Aorta (tissue), 4 donors: ENCODE data around the gene KRT15. TPM values are rescaled to one million over a fixed set of nuclear protein-coding genes. Genes with fewer than 3 reads are reported as not detected.

ENCODE experiments used
- microRNA-seq, 2 donors: library from miRNA; unstranded; fragments of <30 nt; microRNA quantifications; one replicate each; pipeline ENCODE4 v1.2.0, GENCODE V29; 2020
- polyA plus RNA-seq, 2 donors: library from polyadenylated mRNA; stranded (reverse); fragments of 200-250 nt; gene quantifications; one replicate each; pipeline ENCODE4 v1.2.3, GENCODE V29; 2013
- total RNA-seq, 2 donors: library from RNA; stranded (reverse); fragmentation: NEBNext Ultra II Directional; extraction: Animal tissue kit (Norgen Biotek cat#: 25700); gene quantifications; one replicate each; pipeline ENCODE4 v1.2.1, GENCODE V29; 2021
- donor health status: healthy with polysubstance abuse.
- donor health status: Bipolar disorder and iron deficiency.
- donor health status: DM: no; HTN: no; CAD: no.
- donor health status: DM: yes; HTN: yes; CAD: no.

The KRT15 gene
- total and polyA plus RNA-seq, 4 donors: 0.56 to 1.9 TPM; not detected in 2

Small RNAs within 50 kb of the gene (microRNA-seq; reads per million reads assigned to microRNA genes)
- gene MIR6510: 0 reads per million in 2 donors

Other genes starting within 250 kb of the KRT15 start
- gene KRTAP9-7, start 243.2 kb downstream of the KRT15 start, total RNA-seq: not detected
- gene KRTAP9-7, start 243.2 kb downstream of the KRT15 start, polyA plus RNA-seq: not detected
- not detected for gene KRTAP29-1, start 216.0 kb downstream of the KRT15 start, total RNA-seq
- not detected for gene KRTAP29-1, start 216.0 kb downstream of the KRT15 start, polyA plus RNA-seq
- not detected for gene KRTAP16-1, start 209.6 kb downstream of the KRT15 start, total RNA-seq
- not detected for gene KRTAP16-1, start 209.6 kb downstream of the KRT15 start, polyA plus RNA-seq
- not detected for gene KRTAP17-1, start 203.2 kb downstream of the KRT15 start, total RNA-seq
- gene KRTAP17-1, start 203.2 kb downstream of the KRT15 start, polyA plus RNA-seq: not detected
- not detected for gene KRT33A, start 168.1 kb downstream of the KRT15 start, total RNA-seq
- not detected for gene KRT33A, start 168.1 kb downstream of the KRT15 start, polyA plus RNA-seq
- not detected for gene KRT33B, start 149.1 kb downstream of the KRT15 start, total RNA-seq
- not detected for gene KRT33B, start 149.1 kb downstream of the KRT15 start, polyA plus RNA-seq
- gene KRT34, start 136.6 kb downstream of the KRT15 start, total RNA-seq: not detected
- not detected for gene KRT34, start 136.6 kb downstream of the KRT15 start, polyA plus RNA-seq
- gene KRT31, start 121.3 kb downstream of the KRT15 start, total RNA-seq: not detected
- not detected for gene KRT31, start 121.3 kb downstream of the KRT15 start, polyA plus RNA-seq
- gene KRT37, start 94.3 kb downstream of the KRT15 start, total RNA-seq: not detected
- not detected for gene KRT37, start 94.3 kb downstream of the KRT15 start, polyA plus RNA-seq
- gene KRT38, start 77.9 kb downstream of the KRT15 start, total RNA-seq: not detected
- not detected for gene KRT38, start 77.9 kb downstream of the KRT15 start, polyA plus RNA-seq
- not detected for gene KRT32, start 51.5 kb downstream of the KRT15 start, total RNA-seq
- not detected for gene KRT32, start 51.5 kb downstream of the KRT15 start, polyA plus RNA-seq
- gene KRT35, start 37.7 kb downstream of the KRT15 start, total RNA-seq: not detected
- not detected for gene KRT35, start 37.7 kb downstream of the KRT15 start, polyA plus RNA-seq
- not detected for gene KRT36, start 29.0 kb downstream of the KRT15 start, total RNA-seq
- gene KRT36, start 29.0 kb downstream of the KRT15 start, polyA plus RNA-seq: under 1 TPM in 1 of 2 donors, not detected in 1; 0.50 TPM
- not detected for gene KRT13, start 13.3 kb downstream of the KRT15 start, total RNA-seq
- 10 to 100 TPM; 11.4 to 38.3 TPM for gene KRT13, start 13.3 kb downstream of the KRT15 start, polyA plus RNA-seq
- gene KRT19, start 9.4 kb upstream of the KRT15 start, total RNA-seq: 1 to 10 TPM; 1.3 to 5.7 TPM
- gene KRT19, start 9.4 kb upstream of the KRT15 start, polyA plus RNA-seq: 100 to 1,000 TPM in 1 of 2 donors, 1 to 10 TPM in 1; 3.1 to 135 TPM
- gene KRT9, start 53.2 kb upstream of the KRT15 start, total RNA-seq: not detected
- under 1 TPM in 1 of 2 donors, not detected in 1; 0.18 TPM for gene KRT9, start 53.2 kb upstream of the KRT15 start, polyA plus RNA-seq
- gene KRT14, start 68.0 kb upstream of the KRT15 start, total RNA-seq: 1 to 10 TPM in 1 of 2 donors, under 1 TPM in 1; 0.30 to 1.2 TPM
- gene KRT14, start 68.0 kb upstream of the KRT15 start, polyA plus RNA-seq: 10 to 100 TPM in 1 of 2 donors, 1 to 10 TPM in 1; 4.4 to 46.7 TPM
- under 1 TPM; 0.30 to 0.65 TPM for gene KRT16, start 93.9 kb upstream of the KRT15 start, total RNA-seq
- 10 to 100 TPM in 1 of 2 donors, 1 to 10 TPM in 1; 6.9 to 15.7 TPM for gene KRT16, start 93.9 kb upstream of the KRT15 start, polyA plus RNA-seq
- 1 to 10 TPM; 3.8 to 5.5 TPM for gene KRT17, start 105.7 kb upstream of the KRT15 start, total RNA-seq
- 100 to 1,000 TPM in 1 of 2 donors, 10 to 100 TPM in 1; 33.2 to 126 TPM for gene KRT17, start 105.7 kb upstream of the KRT15 start, polyA plus RNA-seq
- 100 to 1,000 TPM; 582 to 726 TPM for gene EIF1, start 170.0 kb upstream of the KRT15 start, total RNA-seq
- gene EIF1, start 170.0 kb upstream of the KRT15 start, polyA plus RNA-seq: 100 to 1,000 TPM; 372 to 801 TPM
- gene GAST, start 193.4 kb upstream of the KRT15 start, total RNA-seq: not detected
- not detected for gene GAST, start 193.4 kb upstream of the KRT15 start, polyA plus RNA-seq
- gene HAP1, start 215.8 kb upstream of the KRT15 start, total RNA-seq: under 1 TPM in 1 of 2 donors, not detected in 1; 0.06 TPM
- not detected for gene HAP1, start 215.8 kb upstream of the KRT15 start, polyA plus RNA-seq